ENCODE data around the gene UBXN10. TPM values are rescaled to one million over a fixed set of nuclear protein-coding genes. Genes with fewer than 3 reads are reported as not detected.

The UBXN10 gene, protein sequence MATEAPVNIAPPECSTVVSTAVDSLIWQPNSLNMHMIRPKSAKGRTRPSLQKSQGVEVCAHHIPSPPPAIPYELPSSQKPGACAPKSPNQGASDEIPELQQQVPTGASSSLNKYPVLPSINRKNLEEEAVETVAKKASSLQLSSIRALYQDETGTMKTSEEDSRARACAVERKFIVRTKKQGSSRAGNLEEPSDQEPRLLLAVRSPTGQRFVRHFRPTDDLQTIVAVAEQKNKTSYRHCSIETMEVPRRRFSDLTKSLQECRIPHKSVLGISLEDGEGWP
- total RNA-seq, result 0.32 and 0.39 TPM in 2 replicates

DNA sequence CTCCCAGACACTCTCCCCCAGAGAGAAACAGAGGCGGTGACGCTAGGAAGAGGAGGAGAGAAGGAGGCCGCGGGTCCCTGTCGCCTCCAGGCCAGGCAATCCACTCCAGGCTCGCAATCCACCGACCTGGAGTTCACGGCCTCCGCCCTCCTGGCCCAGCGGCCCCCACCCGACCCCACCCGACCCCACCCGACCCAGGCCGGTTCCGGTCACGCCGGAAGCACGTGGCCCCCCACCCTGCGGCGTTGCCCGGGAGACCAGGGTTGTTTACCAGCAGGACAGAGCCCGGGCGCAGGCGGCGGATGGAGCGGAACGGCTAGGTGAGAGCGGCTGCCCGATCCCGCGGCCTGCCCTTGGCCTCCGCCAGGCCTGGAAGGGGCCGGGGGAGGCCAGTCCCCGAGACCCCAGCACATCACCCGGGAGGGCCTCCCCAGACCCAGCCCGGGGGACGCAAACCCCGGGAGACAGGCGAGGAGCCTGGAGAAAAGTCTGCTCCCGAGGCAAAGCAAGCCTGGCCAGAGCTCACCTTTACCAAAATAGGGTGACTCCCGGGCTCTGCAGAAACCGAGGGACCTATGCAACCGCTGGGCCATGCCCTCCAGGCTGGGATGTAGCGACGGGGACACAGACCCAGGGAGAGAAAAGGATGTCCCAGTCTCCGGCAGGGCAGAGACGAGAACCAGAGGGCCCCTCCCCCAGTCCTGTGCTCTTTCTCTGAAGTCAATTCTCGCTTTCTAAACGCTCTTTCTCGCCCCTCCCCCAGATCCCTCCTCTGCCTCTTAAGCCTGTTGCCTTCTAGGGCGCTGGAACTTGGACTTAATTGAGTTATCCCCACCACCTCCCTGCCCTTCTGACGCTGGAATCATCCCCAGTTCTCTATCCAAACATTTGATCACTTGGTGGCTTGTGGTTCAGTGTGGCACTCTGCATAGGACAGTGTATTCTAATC is at the start of gene UBXN10, which contains the start of gene PLA2G2C:
UBXN10 (plus strand) TSS at position 263 of the 949 bp plus-strand sequence. CDS start 4,466 bp downstream, outside the sequence.
PLA2G2C (minus strand) TSS at position 685 of the 949 bp plus-strand sequence. CDS start 9,155 bp downstream, outside the sequence.

GRCh38 chr1:20138961-20139550 is 46.8 kb upstream of the UBXN10 start, which contains the start of gene PLA2G2F:
PLA2G2F (plus strand) TSS chr1:20139323; CDS start chr1:20139428, 105 bp downstream.

Other genes with a start within 250 kb of the UBXN10 start
- 4.3 and 7.6 TPM in 2 replicates for gene PLA2G2A, start 206.5 kb upstream of the UBXN10 start, total RNA-seq
- not detected in 2 replicates for gene PLA2G5, start 115.9 kb upstream of the UBXN10 start, total RNA-seq
- gene PLA2G2D, start 66.6 kb upstream of the UBXN10 start, total RNA-seq, result not detected in 2 replicates
- gene PLA2G2F, start 46.8 kb upstream of the UBXN10 start, total RNA-seq, result not detected in 2 replicates
- gene PLA2G2C, start 422 bp downstream of the UBXN10 start, total RNA-seq, result not detected in 2 replicates
- not detected in 2 replicates for gene VWA5B1, start 104.8 kb downstream of the UBXN10 start, total RNA-seq